HFFc6 (cell line): ENCODE measurements around the gene C11orf86. TPM values are rescaled to one million over a fixed set of nuclear protein-coding genes. Genes with fewer than 3 reads are reported as not detected.

Source experiments
- DNase-seq: peaks from one replicate; pipeline ENCODE4 v3.0.0-alpha.2; 2018
- H3K27ac Mint-ChIP-seq: 2 replicates; pipeline ENCODE4 v1.8.0; 2020; ENCODE audit warnings: mild to moderate bottlenecking, mixed read lengths
- H3K27me3 Mint-ChIP-seq: 2 replicates; pipeline ENCODE4 v1.8.0; 2021; ENCODE audit warnings: mild to moderate bottlenecking, moderate library complexity, mixed read lengths; ENCODE audit not compliant: insufficient read depth
- H3K36me3 Mint-ChIP-seq: 2 replicates; pipeline ENCODE4 v1.8.0; 2021; ENCODE audit warnings: low read depth, mixed read lengths
- H3K4me1 Mint-ChIP-seq: 2 replicates; pipeline ENCODE4 v1.8.0; 2020; ENCODE audit warnings: low read depth, mixed read lengths
- H3K4me3 Mint-ChIP-seq: 2 replicates; pipeline ENCODE4 v1.8.0; 2020; ENCODE audit warnings: mild to moderate bottlenecking, moderate library complexity, mixed read lengths
- H3K9me3 Mint-ChIP-seq: 2 replicates; pipeline ENCODE4 v1.8.0; 2020; ENCODE audit warnings: mild to moderate bottlenecking, mixed read lengths
- total RNA-seq, 6 experiments: library from RNA; stranded (reverse); fragmentation: NEBNext Ultra II Directional; extraction: Animal tissue kit (Norgen Biotek cat#: 25700); gene quantifications; 2 replicates in 1 of 6; 3 replicates in 5 of 6; pipeline ENCODE4 v1.2.3, GENCODE V29; 2021
- TF ChIP-seq, protein P1 (sequence below): fragments of 200-600 bp; sonication (generic); IDR thresholded peaks from 2 replicates; pipeline ENCODE4 v1.5.0; 2021; ENCODE audit warnings: antibody characterized with exemption, mild to moderate bottlenecking

Gene C11orf86
- total RNA-seq, 6 experiments from 2014 or later = not detected

DNA sequence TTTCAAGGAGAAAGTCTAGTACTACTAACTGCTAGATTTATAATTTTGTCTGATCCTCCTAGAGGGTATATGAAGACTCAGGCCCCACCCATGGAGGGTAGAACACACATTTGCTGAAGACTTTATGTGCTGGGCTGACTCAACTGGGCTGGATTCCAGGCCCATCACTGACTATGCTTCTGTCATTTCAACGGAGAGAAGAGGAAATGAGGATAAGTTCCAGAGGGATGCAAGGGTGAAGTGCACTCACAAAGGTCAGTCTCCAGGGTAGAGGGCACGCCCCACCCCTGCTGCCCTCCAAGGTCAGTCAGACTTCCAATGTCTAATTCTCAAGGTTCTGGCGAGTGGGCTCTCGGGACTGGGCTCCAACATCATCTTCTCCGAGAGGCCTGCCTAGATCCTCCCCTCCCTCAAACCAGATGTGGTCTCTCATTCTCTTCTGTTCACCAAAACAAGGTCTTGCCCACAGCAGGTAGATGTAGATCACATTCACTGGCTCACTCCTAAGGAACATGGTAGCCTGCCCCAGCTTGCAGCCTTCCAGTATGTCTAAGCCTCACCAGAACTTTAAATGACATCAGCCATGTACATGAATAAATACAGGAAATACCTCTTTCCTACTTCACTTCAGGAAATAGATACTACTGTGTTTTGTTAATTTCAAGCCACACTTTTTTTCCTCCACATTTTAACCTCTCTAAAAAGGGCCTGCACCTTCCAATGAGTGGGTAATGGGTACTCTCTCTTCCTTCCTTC, 7.3 kb upstream of the C11orf86 start:
- peak; percentile 73 for DNase-seq
- peaks cover 72% of the 10 kb centered on the region for H3K4me1 Mint-ChIP-seq
- H3K27me3 Mint-ChIP-seq = no peaks in the 10 kb centered on the region; the same call in none of the 2 replicates
- H3K36me3 Mint-ChIP-seq = no peaks in the 10 kb centered on the region
- H3K27ac Mint-ChIP-seq = peak overlapping the region; percentile 95
- peak overlapping the region; percentile 66 for H3K4me3 Mint-ChIP-seq
- TF ChIP-seq, protein P1, sequence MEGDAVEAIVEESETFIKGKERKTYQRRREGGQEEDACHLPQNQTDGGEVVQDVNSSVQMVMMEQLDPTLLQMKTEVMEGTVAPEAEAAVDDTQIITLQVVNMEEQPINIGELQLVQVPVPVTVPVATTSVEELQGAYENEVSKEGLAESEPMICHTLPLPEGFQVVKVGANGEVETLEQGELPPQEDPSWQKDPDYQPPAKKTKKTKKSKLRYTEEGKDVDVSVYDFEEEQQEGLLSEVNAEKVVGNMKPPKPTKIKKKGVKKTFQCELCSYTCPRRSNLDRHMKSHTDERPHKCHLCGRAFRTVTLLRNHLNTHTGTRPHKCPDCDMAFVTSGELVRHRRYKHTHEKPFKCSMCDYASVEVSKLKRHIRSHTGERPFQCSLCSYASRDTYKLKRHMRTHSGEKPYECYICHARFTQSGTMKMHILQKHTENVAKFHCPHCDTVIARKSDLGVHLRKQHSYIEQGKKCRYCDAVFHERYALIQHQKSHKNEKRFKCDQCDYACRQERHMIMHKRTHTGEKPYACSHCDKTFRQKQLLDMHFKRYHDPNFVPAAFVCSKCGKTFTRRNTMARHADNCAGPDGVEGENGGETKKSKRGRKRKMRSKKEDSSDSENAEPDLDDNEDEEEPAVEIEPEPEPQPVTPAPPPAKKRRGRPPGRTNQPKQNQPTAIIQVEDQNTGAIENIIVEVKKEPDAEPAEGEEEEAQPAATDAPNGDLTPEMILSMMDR = no peak
- no peaks in the 10 kb centered on the region for H3K9me3 Mint-ChIP-seq

- peaks cover 79% of the 10 kb centered on the region for H3K4me1 Mint-ChIP-seq
- TF ChIP-seq, protein P1 = no peak
- no peaks in the 10 kb centered on the region for H3K9me3 Mint-ChIP-seq
- H3K27ac Mint-ChIP-seq = peak overlapping the region; percentile 97
- H3K4me3 Mint-ChIP-seq = peak overlapping the region; percentile 41
- peak; percentile 80 for DNase-seq
- no peaks in the 10 kb centered on the region; the same call in none of the 2 replicates for H3K27me3 Mint-ChIP-seq
- H3K36me3 Mint-ChIP-seq = no peaks in the 10 kb centered on the region
Observed at GRCh38 chr11:66969584-66970225, 5.4 kb upstream of the C11orf86 start.

- H3K36me3 Mint-ChIP-seq = no peaks in the 10 kb centered on the region
- H3K4me1 Mint-ChIP-seq = peaks cover 73% of the 10 kb centered on the region
- peak overlapping the region; percentile 41 for H3K4me3 Mint-ChIP-seq
- H3K9me3 Mint-ChIP-seq = no peaks in the 10 kb centered on the region
- peak overlapping the region; percentile 97 for H3K27ac Mint-ChIP-seq
- no peak for DNase-seq
- no peaks in the 10 kb centered on the region; the same call in 1 of the 2 replicates for H3K27me3 Mint-ChIP-seq
- TF ChIP-seq, protein P1 = no peak
Observed at GRCh38 chr11:66970371-66970806, 4.7 kb upstream of the C11orf86 start.

- peaks cover 69% of the 10 kb centered on the region for H3K4me1 Mint-ChIP-seq
- peak overlapping the region; percentile 97 for H3K27ac Mint-ChIP-seq
- no peaks in the 10 kb centered on the region for H3K36me3 Mint-ChIP-seq
- peak; percentile 98 for DNase-seq
- H3K27me3 Mint-ChIP-seq = no peaks in the 10 kb centered on the region; the same call in 1 of the 2 replicates
- peak overlapping the region; percentile 41 for H3K4me3 Mint-ChIP-seq
- no peaks in the 10 kb centered on the region for H3K9me3 Mint-ChIP-seq
- TF ChIP-seq, protein P1 = no peak
Observed at GRCh38 chr11:66970807-66971442, 4.2 kb upstream of the C11orf86 start.

DNA sequence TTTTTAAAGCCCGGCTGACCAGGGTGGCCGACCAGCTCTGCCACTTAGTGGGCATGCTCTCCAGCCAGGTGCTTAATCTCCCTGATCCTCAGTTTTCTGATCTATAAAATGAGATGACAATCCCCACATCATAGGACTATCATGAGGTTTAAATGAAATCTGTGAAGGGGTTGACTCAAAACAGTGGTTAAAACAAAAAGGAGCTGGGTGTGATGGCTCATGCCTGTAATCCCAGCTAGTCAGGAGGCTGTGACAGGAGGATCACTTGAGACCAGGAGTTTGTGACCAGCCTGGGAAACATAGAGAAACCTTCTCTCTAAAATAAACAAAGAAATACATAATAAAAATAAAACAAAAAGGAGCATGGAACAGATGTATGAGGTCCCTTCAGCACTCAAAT, 3.6 kb upstream of the C11orf86 start:
- no peak for DNase-seq
- peaks cover 63% of the 10 kb centered on the region for H3K4me1 Mint-ChIP-seq

More for the DNA sequence above, 3.6 kb upstream of the C11orf86 start:
- 0 out of 2 replicates have a peak overlapping the region, but pooled peaks have one; percentile 24 for H3K4me3 Mint-ChIP-seq
- H3K27me3 Mint-ChIP-seq = no peaks in the 10 kb centered on the region; the same call in 1 of the 2 replicates
- TF ChIP-seq, protein P1 = no peak
- H3K9me3 Mint-ChIP-seq = no peaks in the 10 kb centered on the region
- no peaks in the 10 kb centered on the region for H3K36me3 Mint-ChIP-seq
- peak overlapping the region; percentile 97 for H3K27ac Mint-ChIP-seq
